Neural cell (in vitro differentiated cells): ENCODE measurements around the gene MED13L. TPM values are rescaled to one million over a fixed set of nuclear protein-coding genes. Genes with fewer than 3 reads are reported as not detected.
"Not testable (repeated sequence)": the region's sequence is repeated elsewhere in the genome, so short reads cannot be mapped to it uniquely, and the experiment has no call there.

Experiments
- H2AFZ ChIP-seq: fragments of 200-600, 300-800 bp; sonication (generic), shearing (Covaris generic); 2 replicates; pipeline ENCODE4 v1.6.0; 2014; ENCODE audit warnings: low read depth, mild to moderate bottlenecking, antibody characterized with exemption, low read length, moderate library complexity
- H3F3A ChIP-seq: fragments of 200-600 bp; shearing (Covaris generic); 2 replicates; pipeline ENCODE4 v1.6.1; 2016; ENCODE audit warnings: mild to moderate bottlenecking, moderate library complexity, mixed read lengths, antibody characterized with exemption, low read length; ENCODE audit not compliant: insufficient read depth, poor library complexity, severe bottlenecking
- H3K27ac ChIP-seq: fragments of 200-600, 300-800 bp; sonication (generic), shearing (Covaris generic); 2 replicates; pipeline ENCODE4 v1.5.1; 2014; ENCODE audit warnings: mild to moderate bottlenecking, low read length, moderate library complexity
- H3K27me3 ChIP-seq: fragments of 300-800, 200-600 bp; sonication (generic), shearing (Covaris generic); 2 replicates; pipeline ENCODE4 v1.6.0; 2014; ENCODE audit warnings: mild to moderate bottlenecking, low read depth, low read length, moderate library complexity; ENCODE audit not compliant: insufficient read depth
- H3K36me3 ChIP-seq: fragments of 300-800, 200-600 bp; sonication (generic), shearing (Covaris generic); 2 replicates; pipeline ENCODE4 v1.5.1; 2014; ENCODE audit warnings: mild to moderate bottlenecking, antibody characterized with exemption, low read length, moderate library complexity; ENCODE audit not compliant: insufficient read depth
- H3K4me2 ChIP-seq: fragments of 300-800, 200-600 bp; sonication (generic), shearing (Covaris generic); 2 replicates; pipeline ENCODE4 v1.6.0; 2014; ENCODE audit warnings: mild to moderate bottlenecking, low read length
- H3K4me3 ChIP-seq: fragments of 300-800, 200-600 bp; sonication (generic), shearing (Covaris generic); 2 replicates; pipeline ENCODE4 v1.5.1; 2014; ENCODE audit warnings: mild to moderate bottlenecking, low read length, moderate library complexity
- H3K79me2 ChIP-seq: fragments of 200-600 bp; shearing (Covaris generic); replicated peaks from 2 replicates; pipeline ENCODE4 v1.6.0; 2014; ENCODE audit warnings: mild to moderate bottlenecking, low read length, moderate library complexity; ENCODE audit not compliant: insufficient read depth
- H3K9ac ChIP-seq: fragments of 300-800, 200-600 bp; sonication (generic), shearing (Covaris generic); 2 replicates; pipeline ENCODE4 v1.6.1; 2016; ENCODE audit warnings: mild to moderate bottlenecking, low read length, mixed read lengths
- H3K9me2 ChIP-seq: fragments of 200-600 bp; shearing (Covaris generic); 2 replicates; pipeline ENCODE4 v1.6.1; 2016; ENCODE audit warnings: mild to moderate bottlenecking, low read length, mixed read lengths; ENCODE audit not compliant: insufficient read depth
- H3K9me3 ChIP-seq: fragments of 200-600, 300-800 bp; sonication (generic), shearing (Covaris generic); 2 replicates; pipeline ENCODE4 v1.6.1; 2016; ENCODE audit warnings: mild to moderate bottlenecking, mixed run types, low read length, moderate library complexity, mixed read lengths
- H4K20me1 ChIP-seq: fragments of 200-600 bp; shearing (Covaris generic); 2 replicates; pipeline ENCODE4 v1.6.1; 2016; ENCODE audit warnings: mild to moderate bottlenecking, mixed run types; ENCODE audit not compliant: insufficient read depth
- CTCF ChIP-seq: fragments of 450-650 bp; IDR thresholded peaks from 2 replicates; pipeline ENCODE4 v1.5.1; 2014; ENCODE audit warnings: antibody characterized with exemption, mild to moderate bottlenecking, moderate library complexity; ENCODE audit not compliant: poor library complexity, severe bottlenecking
- EP300 ChIP-seq: fragments of 450-650 bp; conservative IDR thresholded peaks from 2 replicates; pipeline ENCODE4 v1.6.1; 2014; ENCODE audit warnings: antibody characterized with exemption, mild to moderate bottlenecking, moderate library complexity; ENCODE audit not compliant: poor library complexity, severe bottlenecking
- EZH2 ChIP-seq: fragments of 200-600, 300-800 bp; shearing (Covaris generic), sonication (generic); IDR thresholded peaks from 2 replicates; pipeline ENCODE4 v1.6.1; 2014; ENCODE audit warnings: antibody characterized with exemption, low read length, borderline replicate concordance, mild to moderate bottlenecking; ENCODE audit not compliant: insufficient read depth, poor library complexity, severe bottlenecking
- MXI1 ChIP-seq: fragments of 450-650 bp; conservative IDR thresholded peaks from 2 replicates; pipeline ENCODE4 v1.6.1; 2014; ENCODE audit warnings: antibody characterized with exemption, mild to moderate bottlenecking; ENCODE audit not compliant: poor library complexity, severe bottlenecking
- POLR2AphosphoS5 ChIP-seq: IDR thresholded peaks from 2 replicates; pipeline ENCODE4 v1.6.1; 2012
- RAD21 ChIP-seq: fragments of 450-650 bp; conservative IDR thresholded peaks from 2 replicates; pipeline ENCODE4 v1.6.1; 2014; ENCODE audit warnings: antibody characterized with exemption, mild to moderate bottlenecking, moderate library complexity
- REST ChIP-seq: IDR thresholded peaks from 2 replicates; pipeline ENCODE4 v1.6.1; 2012; ENCODE audit warnings: borderline replicate concordance
- SMC3 ChIP-seq: fragments of 450-650 bp; conservative IDR thresholded peaks from 2 replicates; pipeline ENCODE4 v1.6.1; 2014; ENCODE audit warnings: antibody characterized with exemption, mild to moderate bottlenecking, moderate library complexity; ENCODE audit not compliant: poor library complexity
- TAF1 ChIP-seq: IDR thresholded peaks from 2 replicates; pipeline ENCODE4 v1.6.1; 2012; ENCODE audit warnings: low read depth
- polyA plus RNA-seq: library from polyadenylated mRNA; depleted of rRNA; stranded (reverse); fragments of >200 nt; gene quantifications from 2 replicates; pipeline ENCODE4 v1.2.3, GENCODE V29; 2014

MED13L gene
- polyA plus RNA-seq, 1 donor from 2014 or later = 38.9 TPM

GRCh38 chr12:116033765-116034164, 243.7 kb downstream of the MED13L start:
- H4K20me1 ChIP-seq = no peaks in the 10 kb centered on the region
- H3K9ac ChIP-seq = no peak overlapping the region
- no peak overlapping the region for H3K4me2 ChIP-seq

GRCh38 chr12:116031624-116032023, 245.9 kb downstream of the MED13L start:
- not testable (repeated sequence) for H3K9me2 ChIP-seq, H3K4me2 ChIP-seq, H3K4me3 ChIP-seq, H2AFZ ChIP-seq, H3K9ac ChIP-seq, H3F3A ChIP-seq, H3K27ac ChIP-seq, H3K27me3 ChIP-seq, H4K20me1 ChIP-seq, H3K9me3 ChIP-seq, H3K36me3 ChIP-seq
- peaks cover 14% of the 10 kb centered on the region for H3K79me2 ChIP-seq

More at GRCh38 chr12:116033765-116034164, 243.7 kb downstream of the MED13L start:
- Histone ChIP-seq H2AFZ (no peak overlapping the region), H3K9me3 (no peaks in the 10 kb centered on the region), H3F3A (no peaks in the 10 kb centered on the region), H3K4me3 (no peak overlapping the region), H3K27me3 (no peaks in the 10 kb centered on the region), H3K9me2 (no peaks in the 10 kb centered on the region), H3K36me3 (no peaks in the 10 kb centered on the region), H3K79me2 (peaks cover 1% of the 10 kb centered on the region), H3K27ac (no peak overlapping the region)
- TF ChIP-seq EP300 = no peak
- no peak for TF ChIP-seq REST
- TF ChIP-seq CTCF = no peak
- no peak for TF ChIP-seq EZH2
- no peak for TF ChIP-seq SMC3
- TF ChIP-seq POLR2AphosphoS5 = no peak
- TF ChIP-seq TAF1 = no peak
- TF ChIP-seq RAD21 = no peak
- no peak for TF ChIP-seq MXI1

GRCh38 chr12:116028619-116029018, 248.9 kb downstream of the MED13L start:
- Histone ChIP-seq H3K9me2 (no peaks in the 10 kb centered on the region), H4K20me1 (no peaks in the 10 kb centered on the region), H3K4me3 (no peak overlapping the region), H3F3A (no peaks in the 10 kb centered on the region), H3K9ac (no peak overlapping the region), H3K27ac (no peak overlapping the region), H3K36me3 (no peaks in the 10 kb centered on the region), H3K4me2 (no peak overlapping the region), H3K9me3 (no peaks in the 10 kb centered on the region), H3K27me3 (no peaks in the 10 kb centered on the region), H2AFZ (no peak overlapping the region), H3K79me2 (peaks cover 19% of the 10 kb centered on the region)
- TF ChIP-seq MXI1 (no peak), EP300 (no peak), REST (no peak), SMC3 (no peak), RAD21 (no peak), POLR2AphosphoS5 (no peak)
